HG03280 (cell line): ENCODE results near the gene POTEJ.
"Not testable (repeated sequence)": the region's sequence is repeated elsewhere in the genome, so short reads cannot be mapped to it uniquely, and the experiment has no call there.

Experiments
- ATAC-seq: cut with Tn5 transposase; IDR thresholded peaks from one replicate; pipeline ENCODE4 v1.9.1; 2021; ENCODE audit warnings: mild to moderate bottlenecking, moderate library complexity; ENCODE audit not compliant: unreplicated experiment

Gene POTEJ

DNA sequence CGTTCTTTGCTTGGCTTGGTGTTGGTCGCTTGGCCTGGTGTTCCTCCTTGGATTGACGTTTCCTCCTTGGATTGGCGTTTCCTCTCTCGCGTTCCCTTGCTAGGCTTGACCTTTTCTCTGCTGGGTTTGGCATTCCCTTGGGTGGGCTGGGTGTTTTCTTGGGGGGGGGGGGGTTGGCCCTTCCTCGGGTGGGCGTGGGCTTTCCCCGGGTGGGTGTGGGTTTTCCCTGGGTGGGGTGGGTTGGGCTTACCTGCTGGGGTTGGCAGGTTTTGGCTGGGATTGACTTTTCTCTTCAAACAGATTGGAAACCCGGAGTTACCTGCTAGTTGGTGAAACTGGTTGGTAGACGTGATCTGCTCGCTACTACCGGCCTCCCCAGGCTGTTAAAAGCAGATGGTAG lies at the start of gene POTEJ:
Gene POTEJ (plus strand): TSS at position 301 of the 400 bp plus-strand sequence. CDS start 93 bp downstream, at position 394.
- not testable (repeated sequence) for ATAC-seq

DNA sequence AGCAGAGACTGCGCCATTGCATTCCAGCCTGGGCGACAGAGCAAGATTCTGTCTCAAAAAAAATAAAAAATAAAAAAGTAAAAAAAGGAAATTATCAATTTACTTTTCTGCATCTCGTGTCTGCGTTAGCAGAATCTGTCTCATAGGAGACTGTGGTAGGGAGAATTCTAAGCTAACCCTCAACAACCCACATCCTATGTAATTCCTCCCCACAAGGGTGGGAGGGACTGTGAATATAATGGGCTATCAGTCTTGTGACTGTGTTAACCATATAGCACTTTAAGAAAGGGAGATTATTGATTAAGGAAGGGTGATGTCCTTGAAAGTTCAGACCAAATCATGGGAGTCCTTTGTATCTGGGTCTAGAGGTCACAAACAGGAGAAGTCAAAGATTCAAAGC lies 45.1 kb upstream of the POTEJ start:
- ATAC-seq: not testable (repeated sequence)

DNA sequence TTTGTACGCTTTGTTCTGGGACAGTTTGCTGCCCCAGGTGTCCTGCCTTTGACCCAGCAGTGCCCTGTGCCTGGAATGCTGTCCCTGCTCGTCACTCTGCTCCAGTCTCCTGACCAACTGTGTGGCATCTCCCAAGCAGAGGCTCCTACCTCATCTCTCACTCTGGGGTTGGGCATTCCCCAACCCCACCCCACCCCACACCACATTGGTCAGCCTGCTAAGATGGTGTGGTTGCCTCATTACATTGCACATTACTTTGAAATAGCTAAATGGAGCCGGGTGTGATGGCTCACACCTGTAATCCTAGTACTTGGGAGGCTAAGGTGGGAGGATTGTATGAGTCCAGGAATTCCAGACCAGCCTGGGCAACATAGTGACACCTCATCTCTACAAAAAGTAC lies 39.3 kb upstream of the POTEJ start:
- ATAC-seq: not testable (repeated sequence)

DNA sequence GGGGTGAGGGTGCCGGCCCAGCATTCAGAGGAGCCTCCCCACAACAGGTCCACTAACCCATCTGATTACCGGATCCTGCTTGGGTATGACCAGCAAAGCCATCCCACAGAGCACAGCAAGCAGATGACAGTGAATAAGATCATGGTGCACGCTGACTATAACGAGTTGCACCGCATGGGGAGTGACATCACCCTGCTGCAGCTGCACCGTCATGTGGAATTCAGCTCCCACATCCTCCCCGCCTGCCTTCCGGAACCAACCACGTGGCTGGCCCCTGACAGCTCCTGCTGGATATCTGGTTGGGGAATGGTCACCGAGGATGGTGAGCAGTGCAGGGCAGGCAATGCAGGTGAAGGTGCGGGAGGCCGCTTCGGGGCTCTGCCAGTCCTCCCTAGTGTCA lies 37.0 kb upstream of the POTEJ start:
- ATAC-seq: not testable (repeated sequence)

DNA sequence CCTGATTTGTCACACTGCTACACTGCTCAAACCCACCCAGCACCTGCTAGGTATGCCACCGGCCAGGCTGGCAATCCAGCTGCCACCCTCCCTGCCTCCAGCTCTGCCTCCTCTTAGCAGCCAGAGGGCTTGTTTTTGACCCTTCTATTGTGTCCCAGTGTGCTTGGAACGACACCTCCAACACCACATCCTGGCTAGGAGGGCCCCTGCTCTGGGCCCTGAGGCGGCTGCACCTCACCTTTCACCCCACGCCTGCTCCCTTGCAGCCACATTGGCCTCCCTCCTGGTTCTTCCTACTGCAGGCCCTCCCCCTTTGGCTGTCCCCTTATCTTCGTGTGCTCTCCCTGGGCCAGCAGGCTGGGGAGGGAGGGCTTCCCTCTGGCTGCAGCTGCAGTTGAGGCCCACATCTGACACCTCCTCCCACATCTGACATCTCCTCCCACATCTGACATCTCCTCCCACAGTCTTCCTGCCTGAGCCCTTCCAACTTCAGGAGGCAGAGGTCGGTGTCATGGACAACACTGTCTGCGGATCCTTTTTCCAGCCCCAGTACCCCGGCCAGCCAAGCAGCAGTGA lies 34.9 kb upstream of the POTEJ start:
- ATAC-seq: not testable (repeated sequence)

DNA sequence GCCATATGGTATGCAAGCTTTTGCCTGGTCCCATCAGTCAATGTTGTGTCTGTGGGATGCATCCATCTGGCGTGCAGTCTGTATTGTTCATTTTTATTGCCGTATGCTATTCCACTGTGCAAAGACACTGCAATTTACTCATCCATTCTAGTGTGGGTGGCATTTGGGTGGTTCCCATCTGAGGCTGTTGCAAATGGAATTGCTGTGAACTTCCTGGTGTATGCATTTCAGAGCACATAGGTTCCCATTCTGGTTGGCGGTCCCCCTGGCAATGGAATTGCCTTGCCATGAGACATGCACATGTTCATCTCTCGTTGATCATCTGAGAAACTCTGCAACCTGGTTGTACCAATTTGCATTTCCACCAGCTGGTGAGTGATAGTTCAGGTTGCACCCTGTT lies 33.7 kb upstream of the POTEJ start:
- ATAC-seq: not testable (repeated sequence)

DNA sequence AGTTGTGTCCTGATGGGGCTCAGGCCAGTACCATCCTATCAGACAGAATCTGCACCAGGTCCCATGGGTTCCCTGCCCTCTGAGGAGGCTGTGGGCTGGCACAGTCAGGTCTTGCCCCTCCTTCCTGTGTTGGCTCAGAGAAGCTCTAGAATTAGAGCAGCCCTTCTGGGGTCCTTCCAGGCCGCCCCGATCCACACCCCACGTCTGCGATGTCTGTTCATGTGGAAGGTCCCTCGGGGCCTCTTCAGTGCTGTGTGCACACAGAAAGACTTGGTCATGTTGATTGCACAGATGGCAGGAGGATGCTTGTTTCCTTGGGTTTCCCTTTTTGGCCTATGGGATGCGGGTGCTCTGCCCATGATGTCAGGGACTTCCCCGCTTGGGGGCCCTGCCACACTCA lies 32.1 kb upstream of the POTEJ start:
- not testable (repeated sequence) for ATAC-seq

DNA sequence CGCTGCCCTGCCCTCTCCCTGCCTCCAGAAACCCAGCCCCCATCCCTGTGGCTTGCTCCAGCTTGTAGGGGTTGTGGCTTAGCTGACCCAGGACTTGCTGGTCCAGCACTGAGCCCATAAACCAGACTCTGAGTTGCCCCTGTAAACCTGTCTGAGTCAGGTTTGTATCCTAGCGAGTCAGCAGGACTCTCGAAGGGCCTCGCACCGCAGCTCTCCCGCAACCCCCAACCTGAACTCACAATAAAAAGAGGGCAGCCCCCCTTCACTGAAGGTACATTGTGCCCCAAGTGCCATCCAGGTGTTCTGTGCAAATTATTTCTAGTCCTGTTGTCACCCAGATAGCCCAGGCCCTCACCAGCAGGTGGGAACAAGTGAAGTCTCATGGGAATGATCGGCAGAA lies 29.7 kb upstream of the POTEJ start:
- not testable (repeated sequence) for ATAC-seq

DNA sequence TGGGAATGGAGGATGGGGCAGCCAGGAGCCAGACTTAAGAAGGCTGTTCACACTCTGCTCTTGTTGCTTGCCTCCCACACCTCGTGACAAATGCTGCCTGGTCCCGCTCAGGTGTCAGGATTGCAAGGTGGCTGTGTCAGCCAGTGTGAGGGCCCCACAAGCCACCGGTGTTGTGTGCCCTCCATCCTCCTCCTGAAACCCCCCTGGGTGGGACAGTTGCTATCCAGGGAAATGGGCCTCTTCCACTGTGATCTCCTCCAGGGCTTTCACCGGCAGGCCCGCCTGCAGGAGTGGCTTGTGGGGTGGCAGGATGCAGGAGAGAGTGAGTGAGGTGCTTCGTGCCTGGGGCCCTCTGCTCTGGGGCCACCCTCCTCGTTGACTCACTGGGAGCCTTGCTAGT lies 28.3 kb upstream of the POTEJ start:
- ATAC-seq: not testable (repeated sequence)

DNA sequence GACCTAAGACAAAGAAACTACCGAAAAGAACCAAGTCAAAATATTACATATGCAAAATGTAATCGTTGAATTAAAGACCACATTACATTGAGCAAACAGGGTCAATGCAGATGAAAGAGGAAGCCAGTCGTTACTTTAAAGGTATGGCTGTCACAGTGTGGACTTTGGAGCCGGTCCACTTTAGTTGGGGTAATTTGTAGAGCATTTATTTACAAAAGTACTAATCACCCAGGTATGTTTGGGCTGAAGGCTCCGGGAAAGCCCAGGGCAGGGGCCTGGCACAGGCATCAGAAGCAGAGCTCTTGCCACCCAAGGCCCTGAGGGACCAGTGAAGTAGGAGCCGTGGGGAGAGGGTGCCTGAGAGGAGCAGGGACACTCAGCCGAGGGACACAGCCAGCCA lies 27.7 kb upstream of the POTEJ start:
- ATAC-seq: not testable (repeated sequence)

DNA sequence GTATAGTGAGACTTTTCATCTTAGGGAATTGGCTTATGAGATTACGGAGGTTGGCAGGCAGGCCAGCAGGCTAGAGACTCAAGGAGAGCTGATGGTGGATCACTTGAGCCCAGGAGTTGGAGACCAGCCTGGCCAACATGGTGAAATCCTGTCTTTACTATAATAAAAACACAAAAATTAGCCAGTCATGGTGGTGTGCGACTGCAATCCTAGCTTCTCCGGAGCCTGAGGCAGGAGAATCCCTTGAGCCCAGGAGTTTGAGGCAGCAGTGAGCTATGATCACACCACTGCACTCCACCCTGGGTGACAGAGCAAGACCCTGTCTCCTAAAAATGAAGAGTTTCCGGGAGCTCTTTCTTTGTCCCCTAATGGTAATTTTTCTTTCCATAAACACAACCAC lies 26.5 kb upstream of the POTEJ start:
- ATAC-seq: not testable (repeated sequence)

DNA sequence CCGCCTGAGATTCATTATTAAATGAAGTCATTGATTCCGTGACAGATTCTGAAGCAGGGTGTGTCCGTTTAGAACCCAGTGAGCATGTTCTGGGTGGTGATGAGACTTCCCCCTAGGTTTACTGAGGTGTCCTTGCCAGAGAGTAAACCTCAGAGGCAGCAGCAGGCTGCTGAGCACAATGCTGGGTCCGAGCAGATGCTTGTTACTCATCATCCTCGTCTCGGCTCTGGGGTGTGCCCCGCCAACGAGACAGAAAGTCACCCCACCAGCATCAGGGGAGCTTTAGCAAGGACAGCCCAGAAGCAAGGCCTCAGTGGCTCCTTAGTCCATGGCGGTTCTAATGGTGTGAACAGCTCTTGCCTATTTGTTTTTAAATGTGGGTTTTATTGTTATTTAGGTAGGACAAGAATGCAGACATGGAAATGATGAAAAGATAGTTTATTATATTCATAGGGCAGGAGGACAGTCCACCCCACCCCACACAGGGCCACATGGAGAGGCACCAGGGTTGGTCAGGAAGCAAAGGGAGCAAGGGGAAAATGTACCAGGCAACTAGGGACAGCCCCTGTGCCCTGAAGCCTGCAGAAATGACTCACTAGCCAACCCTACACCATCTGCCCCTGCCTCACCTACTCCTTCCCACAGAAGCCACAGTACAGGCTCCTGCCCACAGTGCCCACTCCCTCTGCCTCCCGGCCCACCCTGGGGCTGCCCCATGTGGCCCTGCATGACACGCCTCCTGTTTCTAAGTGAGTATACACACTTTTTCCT lies 22.4 kb upstream of the POTEJ start:
- peak; percentile 51 for ATAC-seq

DNA sequence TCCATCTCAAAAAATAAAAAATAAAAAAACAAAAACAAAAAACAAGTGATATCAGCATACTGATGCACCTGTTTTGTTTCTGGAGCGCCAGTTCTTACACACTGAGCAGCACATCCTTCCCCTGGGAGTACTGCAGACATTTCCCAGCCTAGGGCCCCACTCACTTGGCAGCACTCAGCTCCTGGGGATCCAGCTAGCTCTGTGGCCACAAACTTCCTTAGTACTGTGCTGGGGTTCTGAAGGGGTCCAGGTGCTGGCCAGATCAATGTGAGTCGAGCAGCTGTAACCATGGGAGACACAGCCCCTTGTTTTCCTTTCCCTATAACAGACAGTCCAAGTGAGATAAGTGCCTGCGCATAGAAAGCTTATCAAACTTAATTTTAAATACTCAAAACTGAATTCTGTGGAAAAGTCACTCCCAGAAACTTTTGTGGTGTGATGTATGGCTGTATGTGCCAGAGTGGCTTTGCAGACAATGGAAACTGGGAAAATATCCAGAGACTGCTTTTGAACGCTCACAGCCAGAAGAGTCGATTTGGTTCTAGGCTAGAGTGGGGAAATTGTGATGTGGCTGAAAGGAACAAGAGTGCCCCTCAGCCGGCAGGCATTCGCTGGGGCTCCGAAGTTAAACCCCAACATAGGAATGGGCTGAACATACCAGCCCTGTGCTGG lies 20.9 kb upstream of the POTEJ start:
- not testable (repeated sequence) for ATAC-seq

DNA sequence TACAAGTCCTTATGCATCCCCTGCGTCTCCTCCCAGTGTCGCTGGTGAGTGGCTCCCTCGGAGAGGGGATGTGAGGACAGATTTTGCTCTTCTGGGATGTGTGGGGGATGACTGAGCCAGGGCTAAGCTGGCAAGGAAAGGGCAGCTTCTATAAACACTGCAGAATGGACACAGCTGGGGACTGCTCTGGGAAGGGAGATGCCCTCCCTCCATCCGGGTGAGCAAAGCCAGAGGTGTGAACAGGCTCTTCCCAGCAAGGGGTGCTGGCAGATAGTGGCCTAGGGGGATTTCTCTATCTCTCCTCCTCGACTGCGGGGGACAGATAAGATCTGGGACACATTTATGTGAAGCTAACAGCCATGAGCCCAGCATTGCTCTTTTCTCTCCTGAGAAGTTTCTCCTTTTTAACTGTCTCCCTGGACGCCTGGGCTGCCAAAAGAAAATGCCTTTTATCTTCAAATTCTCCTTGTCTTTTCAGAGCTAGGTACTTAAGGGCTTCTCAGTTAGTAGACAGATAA lies 20.3 kb upstream of the POTEJ start:
- ATAC-seq: not testable (repeated sequence)

DNA sequence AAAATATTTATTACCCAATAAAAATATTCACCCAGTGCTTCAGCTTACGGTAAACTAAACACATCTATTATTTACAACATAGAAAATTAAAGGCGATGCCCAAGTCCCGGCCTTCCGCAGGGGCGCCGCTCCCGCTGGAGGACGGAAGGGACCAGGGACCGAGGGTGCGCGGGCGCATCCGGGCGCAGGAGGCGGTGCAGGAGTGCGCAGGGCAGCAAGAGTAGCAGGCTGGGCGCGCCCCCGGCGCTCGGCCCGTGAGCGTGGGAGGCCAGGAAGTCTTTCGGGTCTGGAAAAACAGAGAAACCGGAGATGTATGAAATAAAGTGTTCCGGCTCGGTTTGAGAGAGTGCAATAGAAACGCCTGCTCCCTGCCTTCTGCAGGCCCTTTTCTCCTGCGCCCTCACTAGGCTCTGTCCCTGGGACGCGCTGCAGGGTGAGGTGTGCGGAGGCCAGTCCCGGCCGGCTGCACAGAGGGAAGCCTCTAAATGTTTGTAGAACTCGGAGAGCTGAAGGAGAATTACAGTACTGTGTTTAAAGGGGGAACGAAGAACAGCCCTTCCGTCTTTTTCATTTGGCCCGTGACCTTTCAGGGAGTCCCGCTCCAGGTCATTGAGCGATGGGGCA lies 18.3 kb upstream of the POTEJ start:
- not testable (repeated sequence) for ATAC-seq

DNA sequence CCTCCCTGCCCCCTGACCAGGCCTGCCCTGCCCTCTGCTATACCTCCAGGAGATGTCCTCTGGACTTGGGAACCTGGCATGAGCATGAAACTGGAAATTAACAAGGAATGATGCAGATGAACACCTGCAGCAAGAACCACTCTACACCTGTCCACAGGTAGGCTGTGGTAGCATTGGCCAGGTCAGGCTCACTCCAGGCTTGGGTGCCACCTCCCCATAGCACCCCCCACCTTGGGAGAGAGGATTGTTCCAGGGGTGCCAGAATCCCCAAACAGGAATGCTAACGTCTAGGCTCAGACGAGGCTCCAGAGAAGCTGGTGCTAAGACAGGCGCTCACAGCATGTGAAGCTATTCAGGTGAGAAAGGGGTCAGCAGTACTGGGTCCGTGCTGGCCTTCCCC lies 17.2 kb upstream of the POTEJ start:
- not testable (repeated sequence) for ATAC-seq

DNA sequence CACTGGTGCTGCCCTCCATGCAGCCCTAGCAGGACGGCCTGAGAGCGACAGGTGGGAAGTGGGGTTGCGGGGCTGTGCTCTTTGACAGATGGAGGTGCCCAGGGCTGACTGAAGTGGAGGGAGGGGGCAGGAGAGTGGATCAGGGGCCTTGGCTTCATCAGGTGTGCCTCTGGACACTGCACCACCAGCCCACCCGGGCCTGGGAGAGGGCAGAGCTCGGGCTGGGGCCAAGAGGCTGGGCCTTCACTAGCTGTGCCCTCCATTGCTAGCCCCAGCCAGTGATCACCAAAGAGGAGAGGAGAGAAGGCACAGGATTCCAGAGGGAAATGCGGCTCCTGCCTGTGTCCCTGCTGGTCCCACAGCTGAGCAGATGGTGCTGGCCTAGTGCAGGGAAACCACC lies 14.5 kb upstream of the POTEJ start:
- ATAC-seq: not testable (repeated sequence)

DNA sequence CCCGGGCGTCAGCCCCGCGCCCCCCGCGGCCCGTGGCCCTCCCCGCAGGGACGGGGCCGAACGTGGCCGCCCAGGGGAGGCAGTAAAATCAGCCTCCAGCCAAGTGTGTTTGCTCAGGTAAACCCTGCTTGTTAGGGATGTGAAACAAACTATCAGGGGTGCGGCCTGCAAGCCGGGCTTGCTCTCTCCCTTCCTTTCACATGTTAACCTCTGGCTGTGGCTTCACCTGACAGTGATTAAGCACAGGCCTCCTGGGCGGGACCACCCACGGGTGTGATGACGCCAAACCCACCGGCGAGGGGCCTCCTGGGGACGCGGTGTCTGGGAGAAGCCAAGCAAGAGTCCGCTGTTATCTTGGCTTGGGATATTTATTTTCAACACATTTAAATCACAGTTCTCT lies 13.2 kb upstream of the POTEJ start:
- not testable (repeated sequence) for ATAC-seq

DNA sequence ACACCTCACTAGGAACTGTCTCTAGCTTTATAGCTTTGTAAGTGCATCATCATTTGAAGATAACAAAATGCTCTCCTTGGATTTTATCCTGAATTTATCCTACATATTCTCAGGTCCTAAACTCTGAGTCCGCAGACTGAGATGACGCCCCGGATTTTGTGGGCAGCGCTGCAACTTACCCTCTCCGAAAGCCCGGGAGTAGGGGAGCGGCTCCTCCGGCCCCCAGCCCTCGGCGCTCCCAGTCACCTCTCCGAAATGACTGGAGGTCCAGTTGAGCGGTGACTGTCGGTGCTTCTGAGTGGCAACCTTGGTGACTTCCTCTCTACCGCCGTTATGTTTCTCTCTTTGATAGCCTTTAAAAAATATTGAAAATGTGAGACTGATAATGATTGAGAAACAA lies 12.8 kb upstream of the POTEJ start:
- ATAC-seq: not testable (repeated sequence)

DNA sequence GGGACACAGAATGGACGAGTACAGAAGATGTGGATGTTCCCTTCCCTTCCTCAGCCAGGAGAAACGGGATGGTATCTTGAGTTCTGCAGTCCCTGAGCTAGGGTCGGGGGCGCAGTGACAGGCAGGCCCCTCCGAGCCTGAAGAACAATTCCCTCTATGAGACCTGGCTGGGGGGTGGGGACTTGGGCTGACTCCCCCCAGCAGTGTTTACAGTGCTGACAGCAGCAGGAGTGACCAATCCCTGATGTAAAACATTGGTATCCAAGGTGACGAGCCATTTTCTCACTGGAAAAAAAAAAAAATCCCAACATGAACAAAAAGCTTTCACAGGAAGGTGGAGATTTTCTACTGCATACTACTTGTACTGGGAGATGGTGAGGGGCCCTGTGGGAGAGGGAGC lies 11.8 kb upstream of the POTEJ start, which contains the start of gene CFC1:
Gene CFC1 (minus strand): TSS at position 183 of the 400 bp plus-strand sequence. CDS start 288 bp downstream, outside the sequence.
- ATAC-seq: not testable (repeated sequence)

DNA sequence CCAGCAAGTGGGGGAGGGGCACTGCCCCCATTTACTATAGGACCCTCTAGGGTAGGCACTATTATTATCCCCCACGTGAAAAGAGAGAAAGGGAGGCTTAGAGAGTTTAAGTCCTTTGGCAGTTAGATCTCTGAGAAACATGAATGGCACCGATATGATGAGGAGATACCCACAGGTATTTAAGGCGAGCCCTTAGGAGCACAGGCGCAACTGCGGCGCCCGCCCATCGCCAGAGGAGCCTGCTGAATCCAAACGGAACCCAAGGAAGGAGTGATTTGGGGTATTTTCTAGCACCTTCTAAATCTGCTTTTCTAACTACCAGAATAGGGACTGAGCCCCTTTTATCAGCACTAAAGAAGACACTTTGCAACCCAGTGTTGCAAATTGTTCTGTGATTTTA lies 11.3 kb upstream of the POTEJ start:
- not testable (repeated sequence) for ATAC-seq
